Measurements from ENCODE around the gene ZNF219.
A peak's percentile ranks its signal among the peaks of the same experiment; 100 is the strongest.

ZNF219 gene

DNA sequence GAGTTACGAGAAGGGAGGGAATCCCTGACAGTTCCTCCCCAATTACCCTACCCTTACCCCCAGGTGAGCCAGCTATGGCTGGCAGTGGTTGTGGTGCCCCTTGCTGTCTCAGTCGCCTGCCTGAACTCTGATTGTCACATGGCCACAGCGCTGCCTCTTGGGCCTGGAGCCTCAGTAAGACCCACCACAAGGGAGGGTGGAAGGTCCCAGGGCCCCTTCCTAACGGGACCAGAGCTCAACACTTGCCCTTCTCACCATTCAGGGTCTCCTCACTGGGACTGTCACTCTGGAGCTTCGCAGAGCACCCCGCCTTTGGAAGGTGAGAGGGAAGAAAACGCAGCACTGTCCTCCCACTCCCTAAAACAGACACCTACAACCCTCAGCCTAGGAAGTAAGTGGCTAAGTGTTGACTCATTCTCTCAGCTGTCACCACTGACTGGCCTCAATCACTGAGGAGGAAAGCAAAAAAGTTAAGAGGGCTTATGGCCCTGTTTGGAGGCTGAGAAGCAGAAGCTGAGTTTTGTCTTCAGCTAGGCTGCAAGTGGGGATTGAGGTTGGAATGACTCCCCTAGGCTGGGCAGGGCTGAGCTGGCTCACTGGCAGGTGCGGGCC is 3.5 kb upstream of the ZNF219 start:
- no peak for DNase-seq

DNA sequence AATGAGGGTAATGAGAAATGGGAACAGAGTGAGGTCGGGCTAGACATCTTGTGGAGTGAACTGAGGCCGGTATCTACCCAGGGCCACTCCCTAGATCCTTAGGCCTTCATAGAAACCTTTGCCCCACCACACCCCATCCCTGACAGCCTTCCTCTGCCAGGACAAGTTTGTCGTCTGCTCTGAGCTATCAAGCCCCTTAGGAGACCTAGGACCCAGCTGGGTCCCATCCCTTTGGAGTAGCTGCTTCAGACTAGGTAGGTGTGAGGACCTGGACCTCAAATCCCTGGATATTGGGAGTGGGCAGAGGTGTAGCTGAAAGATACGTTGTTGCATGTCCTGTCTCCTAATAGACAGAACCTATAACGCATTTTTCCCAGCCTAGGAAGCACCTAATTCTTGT is 2.5 kb upstream of the ZNF219 start, which contains the start of gene TMEM253:
Gene TMEM253, plus strand, starts transcription at position 136 of the 400 bp plus-strand sequence. CDS start 278 bp downstream, outside the sequence.
- no peak for DNase-seq

DNA sequence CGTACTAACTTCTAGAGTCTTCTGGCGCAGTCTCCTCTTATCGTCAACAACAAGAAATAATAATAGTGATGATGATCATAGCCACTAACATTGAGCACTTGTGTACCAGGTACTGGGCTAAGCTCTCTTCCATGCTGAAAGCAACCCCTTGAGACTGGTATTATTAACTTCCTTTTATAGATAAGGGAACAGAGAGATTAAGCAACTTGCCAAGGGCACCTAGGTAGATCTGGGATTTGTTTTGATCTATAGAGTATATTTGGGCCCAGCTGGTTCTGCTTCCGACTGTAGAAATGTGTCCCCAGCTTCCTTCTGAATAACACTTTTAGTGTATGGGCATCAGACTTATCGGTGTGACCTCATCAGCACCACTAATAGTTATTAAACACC is 1.1 kb upstream of the ZNF219 start:
- no peak for DNase-seq

DNA sequence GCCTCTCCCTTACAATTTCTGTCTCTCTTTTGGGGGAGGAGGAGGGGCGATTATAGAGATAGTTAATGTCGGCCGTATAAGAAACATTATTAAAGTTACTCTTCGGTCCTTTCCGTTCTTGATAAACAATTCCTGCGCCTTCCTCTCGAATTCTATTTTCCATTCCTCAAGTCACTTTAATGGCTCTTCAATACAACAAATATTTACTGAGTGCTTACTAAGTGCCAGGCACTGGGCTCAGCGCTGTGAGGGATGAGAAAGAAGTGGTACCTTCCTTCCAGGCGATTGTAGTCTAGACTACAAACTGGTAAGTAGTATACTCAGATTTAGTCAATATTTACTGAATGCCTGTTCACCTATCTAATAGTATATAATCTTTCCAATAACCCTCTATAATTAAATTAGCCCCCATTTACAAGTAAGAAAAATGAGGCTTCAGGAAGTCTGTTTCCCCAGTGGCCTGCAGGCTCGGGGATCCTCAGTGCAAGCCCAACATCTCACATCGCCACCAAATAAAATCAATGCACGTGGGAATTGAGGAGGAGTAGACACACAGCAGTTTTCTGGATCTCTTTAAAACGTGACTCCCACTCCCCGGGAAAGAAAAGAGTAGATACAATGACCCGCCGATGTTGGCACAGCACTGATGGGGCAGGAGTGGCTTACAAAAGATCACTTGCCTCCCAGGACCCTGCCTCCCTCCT is 589 bp upstream of the ZNF219 start:
- no peak for DNase-seq

GRCh38 chr14:21097636-21098075 is 799 bp downstream of the ZNF219 start:
- no peak for DNase-seq

DNA sequence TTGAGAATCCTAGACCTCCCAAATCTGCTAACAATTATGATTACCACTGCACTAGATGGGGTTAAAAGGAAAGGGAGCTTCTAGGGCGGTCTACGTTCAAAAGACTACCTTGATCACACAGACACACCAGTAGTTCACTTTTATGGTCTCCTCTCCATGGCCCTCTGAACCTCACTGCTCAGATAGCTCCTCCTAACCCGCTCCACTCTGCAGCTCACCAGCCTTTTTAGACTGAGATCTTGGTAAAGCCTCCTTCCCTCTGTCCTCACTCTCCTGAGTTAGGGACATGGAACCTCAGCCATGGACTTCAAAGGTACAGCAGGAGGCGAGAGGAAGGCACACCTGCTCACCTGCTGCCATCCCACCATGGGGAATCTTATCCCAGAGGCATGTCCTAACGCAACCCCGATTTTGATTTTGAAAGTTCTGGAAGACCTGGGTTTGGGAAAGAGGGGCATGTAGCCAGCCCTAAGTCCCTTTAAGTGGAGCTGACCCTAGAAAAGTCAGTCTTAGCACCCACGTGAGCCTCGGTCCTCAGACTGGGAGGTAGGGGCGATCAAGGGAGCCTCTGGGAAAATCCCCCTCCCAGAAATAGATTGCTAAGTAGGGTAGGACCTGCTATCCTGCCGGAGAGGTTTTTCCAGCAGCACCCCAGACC is 1.3 kb downstream of the ZNF219 start:
- DNase-seq: no peak

GRCh38 chr14:21096438-21096837 is 2.0 kb downstream of the ZNF219 start:
- DNase-seq: no peak

GRCh38 chr14:21095430-21096205 is 2.8 kb downstream of the ZNF219 start:
- no peak for DNase-seq

- no peak for DNase-seq
These were observed 4.4 kb downstream of the ZNF219 start for GRCh38 chr14:21093769-21094681.

GRCh38 chr14:21093018-21093417 is 5.4 kb downstream of the ZNF219 start:
- DNase-seq: no peak

- peak; percentile 92 for DNase-seq
These were observed 6.0 kb downstream of the ZNF219 start for GRCh38 chr14:21092273-21093011.

DNA sequence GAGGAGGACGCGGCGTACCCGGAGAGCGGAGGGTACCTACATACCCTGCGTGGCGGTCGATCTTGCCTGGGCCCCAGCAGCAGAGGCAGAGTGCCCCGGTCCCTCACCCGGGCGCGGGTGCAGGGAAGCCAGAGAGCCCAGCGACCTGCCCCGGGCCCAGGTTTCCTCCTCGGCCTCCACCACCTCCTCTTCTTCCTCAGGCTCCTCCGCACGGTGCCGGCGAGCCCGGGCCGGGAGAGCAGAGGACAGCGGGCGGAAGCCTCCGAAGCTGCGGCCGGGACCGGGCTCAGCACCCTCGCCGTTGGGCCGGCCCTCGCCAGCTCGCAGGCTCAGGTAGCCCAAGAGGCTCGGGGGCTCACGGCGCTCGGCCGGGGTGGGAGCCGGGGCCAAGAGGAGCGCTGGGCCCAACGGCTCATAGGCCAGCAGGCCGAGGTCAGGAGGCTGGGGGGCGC is 6.6 kb downstream of the ZNF219 start:
- no peak for DNase-seq

GRCh38 chr14:21090940-21091663 is 7.4 kb downstream of the ZNF219 start:
- no peak for DNase-seq

DNA sequence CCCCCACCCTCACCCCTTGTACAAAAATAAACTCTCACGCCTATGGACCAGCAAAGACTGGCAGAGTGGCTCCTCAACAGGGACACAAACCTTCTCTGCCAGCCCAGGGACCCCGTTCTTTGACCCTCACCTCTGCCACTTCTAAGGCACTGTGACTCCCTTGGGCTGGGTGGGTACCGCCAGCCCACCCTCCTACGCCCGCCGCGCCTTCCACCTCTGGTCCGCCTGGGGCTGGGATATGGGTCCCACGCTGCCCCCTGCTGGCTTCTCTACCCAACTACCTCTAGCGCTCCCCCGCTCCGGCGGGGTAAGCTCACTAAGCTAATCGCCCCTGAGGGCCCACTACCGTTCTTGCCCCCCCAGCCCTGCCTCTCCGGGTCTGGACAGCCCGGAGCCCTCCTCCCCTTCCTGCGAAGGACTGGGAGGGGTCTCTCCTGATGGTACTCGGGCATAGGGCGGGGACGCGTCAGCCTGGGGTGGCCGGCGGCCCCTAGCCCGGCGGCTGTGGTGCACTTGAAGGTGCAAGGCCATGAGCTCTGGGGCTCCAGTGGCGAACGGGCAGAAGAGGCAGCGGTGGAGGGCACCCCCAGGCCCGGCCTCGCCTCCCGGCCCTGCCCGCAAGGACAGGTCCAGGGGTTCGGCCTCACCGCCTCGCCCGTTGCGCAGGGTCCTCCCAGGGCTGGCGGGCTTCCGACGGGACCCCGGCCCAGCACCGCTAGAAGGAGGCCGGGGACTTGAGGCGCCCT is 8.1 kb downstream of the ZNF219 start:
- DNase-seq: no peak

GRCh38 chr14:21089877-21090193 is 8.6 kb downstream of the ZNF219 start:
- no peak for DNase-seq

- DNase-seq: no peak
These were observed 9.2 kb downstream of the ZNF219 start for GRCh38 chr14:21089271-21089670.

DNA sequence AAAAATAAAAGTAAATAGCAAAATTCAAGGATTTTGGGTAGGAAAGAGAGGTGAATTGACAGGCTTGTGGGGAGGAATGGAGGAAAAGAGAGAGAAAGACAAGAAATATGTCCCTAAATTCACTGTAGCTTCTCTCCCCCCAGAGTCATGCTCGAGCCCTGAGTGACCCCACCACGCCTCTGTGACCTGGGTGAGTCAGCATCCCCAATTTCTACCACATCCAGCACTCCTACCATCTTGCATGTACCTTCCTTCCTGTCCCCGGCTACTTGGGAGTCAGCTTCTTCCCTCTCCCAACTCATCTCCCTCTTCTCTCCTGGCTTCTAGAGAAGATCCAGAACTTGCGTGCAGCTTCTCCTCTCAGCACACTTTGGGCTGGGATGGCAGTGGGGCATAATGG is 9.8 kb downstream of the ZNF219 start:
- DNase-seq: no peak

DNA sequence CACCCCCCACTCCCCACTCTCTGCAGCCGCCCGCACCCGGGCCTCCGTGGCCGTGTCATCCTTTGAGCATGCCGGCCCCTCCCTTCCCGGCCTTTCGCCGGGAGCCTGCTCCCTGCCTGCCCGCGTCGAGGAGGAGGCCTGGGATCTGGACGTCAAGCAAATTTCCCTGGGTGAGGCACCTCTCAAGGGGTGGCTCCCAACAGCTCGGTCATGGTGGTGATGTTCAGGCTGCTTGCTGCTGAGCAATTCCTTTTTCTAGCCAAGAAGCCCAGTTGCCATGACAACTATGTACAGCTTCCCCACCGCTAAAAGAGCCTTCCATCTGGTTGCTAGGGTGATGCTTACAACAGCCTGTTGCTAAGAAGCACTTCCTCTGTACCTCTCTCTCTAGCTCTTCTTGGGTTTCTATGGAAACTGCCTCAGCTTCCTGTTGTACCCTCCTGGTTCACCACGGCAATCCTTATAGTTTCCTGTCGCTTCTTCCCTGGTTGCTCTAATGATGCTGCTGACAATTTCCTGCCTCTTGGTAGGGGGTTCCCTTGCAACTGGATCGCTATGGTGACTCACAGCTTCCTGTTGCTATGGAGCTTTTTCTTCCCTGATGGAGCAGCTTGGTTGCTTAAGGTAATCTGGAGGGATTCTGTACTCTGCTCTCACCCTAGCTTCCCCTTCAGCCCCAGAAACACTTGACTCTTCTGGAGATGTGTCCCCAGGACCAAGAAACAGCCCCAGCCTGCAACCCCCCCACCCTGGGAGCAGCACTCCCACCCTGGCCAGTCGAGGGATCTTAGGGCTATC is 11.0 kb downstream of the ZNF219 start:
- no peak for DNase-seq

DNA sequence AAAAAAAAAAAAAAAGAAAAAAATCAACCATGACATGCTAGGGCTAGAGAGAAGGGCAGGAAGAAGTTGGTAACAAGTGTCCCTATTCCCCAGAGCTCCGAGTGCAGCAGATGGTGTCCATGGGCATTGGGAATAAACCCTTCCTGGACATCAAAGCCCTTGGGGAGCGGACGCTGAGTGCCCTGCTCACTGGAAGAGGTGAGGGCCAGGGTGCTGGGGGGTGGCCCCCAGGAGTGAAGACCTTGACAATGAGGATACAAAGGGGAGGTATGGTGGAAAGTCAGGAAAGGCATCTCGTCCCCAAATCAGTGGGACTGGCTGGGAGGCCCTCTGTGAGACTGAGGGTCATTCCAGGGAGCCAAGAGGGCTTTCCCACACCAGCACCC is 11.6 kb downstream of the ZNF219 start:
- no peak for DNase-seq

Data from activated naive CD4-positive, alpha-beta T cell treated with anti-CD3 and anti-CD28 coated beads, Interleukin-2, amount 50 U/mL, for 16 hours (primary cell).